HG03064 (cell line): ENCODE measurements around the gene PALD1.
A peak's percentile ranks its signal among the peaks of the same experiment; 100 is the strongest.
"Not testable (repeated sequence)": the region's sequence is repeated elsewhere in the genome, so short reads cannot be mapped to it uniquely, and the experiment has no call there.

Source experiments
- ATAC-seq: cut with Tn5 transposase; IDR thresholded peaks from one replicate; pipeline ENCODE4 v1.9.1; 2021; ENCODE audit warnings: low read depth; ENCODE audit not compliant: unreplicated experiment

Gene PALD1

DNA sequence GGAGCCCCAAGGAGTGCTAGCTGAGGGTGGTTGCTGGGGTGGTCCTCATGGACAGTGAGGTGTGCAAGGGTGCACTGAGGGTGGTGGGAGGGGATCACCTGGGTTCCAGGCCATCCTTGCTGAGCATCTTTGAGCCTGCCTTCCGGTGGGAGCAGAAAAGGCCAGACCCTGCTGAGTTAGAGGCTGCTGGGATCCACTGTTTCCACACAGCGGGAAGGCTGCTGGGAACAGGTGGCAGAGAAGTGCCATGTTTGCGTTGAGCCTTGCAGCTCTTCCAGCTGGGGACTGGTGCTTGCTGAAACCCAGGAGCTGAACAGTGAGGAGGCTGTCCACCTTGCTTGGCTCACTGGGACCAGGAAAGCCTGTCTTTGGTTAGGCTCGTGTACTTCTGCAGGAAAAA lies 89.0 kb downstream of the PALD1 start:
- ATAC-seq = no peak

DNA sequence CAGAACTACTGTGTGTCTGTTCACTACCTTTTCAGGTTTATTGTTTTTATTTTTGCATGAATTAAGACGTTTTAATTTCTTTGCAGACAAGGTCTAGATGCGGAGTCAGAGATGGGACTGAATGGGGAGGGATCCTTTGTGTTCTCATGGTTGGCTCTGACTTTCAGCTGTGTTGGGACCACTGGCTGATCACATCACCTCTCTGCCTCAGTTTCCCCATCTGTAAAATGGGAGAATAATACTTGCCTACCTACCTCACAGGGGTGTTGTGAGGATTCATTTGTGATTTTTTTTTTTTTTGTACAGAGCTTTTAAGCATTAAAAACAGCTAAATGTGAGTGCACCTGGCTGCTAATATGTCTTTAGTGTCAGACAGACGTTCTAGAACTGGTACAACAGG lies 89.5 kb downstream of the PALD1 start:
- ATAC-seq = no peak

DNA sequence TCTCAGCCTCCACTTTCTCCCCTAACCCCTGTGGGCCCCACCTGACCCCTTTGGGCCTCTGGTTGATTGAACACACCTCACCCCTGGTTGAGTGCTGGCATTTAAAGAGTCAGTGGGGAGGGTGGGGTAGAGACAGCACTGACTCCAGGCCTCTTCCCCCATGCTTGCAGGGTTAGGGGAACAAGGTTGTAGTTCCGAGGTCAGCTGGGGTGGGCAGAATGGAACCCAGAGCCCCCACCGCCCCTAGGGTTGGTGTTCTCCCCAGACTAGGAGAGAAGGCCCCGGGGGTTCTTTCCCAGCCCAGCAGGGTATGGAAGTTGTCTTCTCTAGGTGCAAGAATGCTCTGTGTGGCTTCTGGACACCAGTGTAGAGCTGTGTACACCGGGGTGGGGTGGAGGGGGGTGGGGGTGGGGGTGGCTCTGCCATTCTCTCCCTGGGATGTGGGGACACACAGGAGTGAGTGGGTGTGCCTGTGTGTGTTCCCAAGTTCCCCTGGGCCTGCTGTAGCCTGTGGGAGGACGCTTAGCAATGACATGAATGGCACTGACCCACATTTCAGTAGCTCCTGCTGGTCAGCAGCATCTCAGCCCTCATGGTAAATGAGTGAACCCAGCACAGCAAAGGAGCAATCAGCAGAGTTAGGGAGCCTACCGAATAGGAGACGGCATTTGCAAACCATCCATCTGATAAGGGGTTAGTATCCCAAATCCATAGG lies 90.4 kb downstream of the PALD1 start:
- no peak for ATAC-seq

DNA sequence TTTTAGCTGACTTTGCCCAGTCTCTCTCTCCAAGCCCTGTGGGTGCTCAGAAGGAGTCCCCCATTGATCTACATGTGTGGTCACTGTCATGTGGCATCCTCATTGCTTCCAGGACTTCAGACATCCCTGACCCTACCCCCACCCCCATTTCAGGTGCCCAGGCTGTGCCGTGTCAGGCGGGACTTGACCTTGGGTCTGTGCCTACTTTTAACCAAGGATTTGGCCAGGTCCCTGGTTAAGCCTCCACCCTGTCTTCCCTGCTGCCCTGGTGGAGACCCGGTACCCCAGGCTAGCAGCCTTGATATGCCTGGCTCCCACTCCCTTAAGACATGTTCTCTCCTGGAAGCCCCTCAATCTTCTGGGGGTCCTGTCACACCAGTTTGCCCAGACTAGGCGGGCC lies 92.7 kb downstream of the PALD1 start:
- no peak for ATAC-seq

DNA sequence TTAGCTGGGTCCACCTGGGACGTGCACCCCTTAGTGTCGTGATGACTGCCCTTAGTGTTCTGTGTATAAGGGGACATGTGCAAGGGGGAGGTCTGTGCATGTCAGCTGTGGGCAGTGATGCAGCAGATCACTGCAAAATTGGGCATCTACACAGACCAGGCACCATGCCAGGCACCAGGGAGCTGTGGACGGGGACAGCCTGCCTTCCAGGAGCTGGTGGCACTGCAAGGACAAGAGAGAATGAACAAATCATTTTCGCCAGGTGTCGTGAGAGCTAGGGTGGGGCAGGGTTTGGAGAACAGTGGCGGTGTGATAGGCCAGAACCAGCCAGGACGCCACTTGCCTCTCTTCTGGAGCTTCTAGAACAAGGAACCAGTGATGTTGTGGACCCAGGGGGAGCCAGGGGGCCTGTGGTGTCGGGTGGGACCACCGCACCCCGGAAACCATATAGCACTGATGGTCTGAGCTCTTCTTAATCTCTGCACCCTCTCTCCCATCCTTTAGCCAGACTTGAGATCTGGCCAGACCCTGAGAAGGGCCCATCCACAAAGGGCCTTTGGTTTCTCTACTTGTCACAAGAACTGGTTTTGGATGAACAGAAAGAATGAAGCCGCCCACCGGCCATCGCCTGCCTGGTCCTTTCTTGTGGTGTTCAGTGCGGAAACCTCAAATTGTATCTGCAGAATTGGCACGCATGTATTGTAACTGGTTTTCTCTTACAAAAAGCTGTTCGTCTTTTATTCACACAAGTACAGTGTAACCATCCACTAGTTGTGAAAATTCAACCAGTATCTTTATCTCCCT lies 93.3 kb downstream of the PALD1 start:
- ATAC-seq = no peak

DNA sequence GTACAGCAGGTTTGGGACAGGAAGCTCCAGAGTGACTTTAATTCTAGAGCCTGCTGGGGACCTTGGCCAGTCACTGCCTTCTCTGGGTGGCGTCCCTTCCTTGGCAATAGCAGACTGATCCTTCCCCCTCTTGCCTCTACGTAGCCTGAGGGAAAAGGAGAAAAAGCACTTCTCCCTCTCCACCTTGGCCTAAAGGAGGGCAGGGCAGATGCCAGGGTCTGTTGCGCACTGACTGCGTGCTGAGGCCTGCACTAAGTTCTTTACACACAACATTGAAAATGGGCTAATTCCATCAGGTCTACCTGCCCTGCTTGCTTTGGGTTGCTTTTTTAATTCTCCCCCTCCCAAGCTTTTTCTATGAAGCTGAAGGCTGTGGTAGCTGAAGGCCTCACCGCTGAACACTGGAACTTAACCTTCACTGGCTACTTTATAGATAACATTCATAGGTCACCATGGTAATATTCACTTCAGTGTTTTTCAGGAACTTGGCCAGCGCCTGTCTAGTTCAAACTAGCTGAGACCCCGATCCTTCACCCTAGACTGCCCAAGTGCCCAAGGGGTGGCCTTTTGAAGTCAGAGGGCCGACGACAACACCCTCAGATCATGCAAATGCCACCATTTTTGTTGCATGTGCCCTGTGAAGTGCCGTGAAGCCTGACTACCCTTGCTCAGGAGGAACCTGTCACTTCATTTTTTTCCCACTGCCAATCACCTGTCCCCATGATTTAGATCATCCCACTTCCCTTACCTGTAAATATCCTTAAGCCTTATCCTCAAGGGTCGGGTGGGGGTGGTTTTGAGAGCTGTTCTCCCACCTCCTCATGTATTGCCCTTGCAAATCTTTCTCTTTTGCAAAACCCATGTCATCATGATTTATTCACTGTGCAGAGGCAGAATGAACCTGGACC lies 95.3 kb downstream of the PALD1 start:
- ATAC-seq = no peak

DNA sequence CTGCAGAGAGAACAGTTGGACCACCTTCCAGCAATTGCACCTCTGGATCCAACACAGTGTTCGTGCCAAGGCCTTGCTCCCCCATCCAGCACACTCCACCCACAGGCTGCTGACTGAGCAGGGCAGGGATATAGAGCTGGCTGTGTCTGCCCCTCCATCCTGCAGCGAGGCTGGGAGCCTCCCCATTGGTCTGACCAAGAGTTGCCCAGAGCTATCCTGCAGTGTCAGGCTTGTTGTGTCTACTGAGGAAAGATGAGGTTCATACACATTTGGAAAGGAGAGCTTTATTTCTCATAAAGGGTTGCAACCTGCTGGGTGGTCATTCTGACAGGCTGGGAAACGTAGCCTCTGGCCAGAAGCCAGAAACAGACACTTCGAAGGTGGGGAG lies 96.9 kb downstream of the PALD1 start:
- no peak for ATAC-seq

DNA sequence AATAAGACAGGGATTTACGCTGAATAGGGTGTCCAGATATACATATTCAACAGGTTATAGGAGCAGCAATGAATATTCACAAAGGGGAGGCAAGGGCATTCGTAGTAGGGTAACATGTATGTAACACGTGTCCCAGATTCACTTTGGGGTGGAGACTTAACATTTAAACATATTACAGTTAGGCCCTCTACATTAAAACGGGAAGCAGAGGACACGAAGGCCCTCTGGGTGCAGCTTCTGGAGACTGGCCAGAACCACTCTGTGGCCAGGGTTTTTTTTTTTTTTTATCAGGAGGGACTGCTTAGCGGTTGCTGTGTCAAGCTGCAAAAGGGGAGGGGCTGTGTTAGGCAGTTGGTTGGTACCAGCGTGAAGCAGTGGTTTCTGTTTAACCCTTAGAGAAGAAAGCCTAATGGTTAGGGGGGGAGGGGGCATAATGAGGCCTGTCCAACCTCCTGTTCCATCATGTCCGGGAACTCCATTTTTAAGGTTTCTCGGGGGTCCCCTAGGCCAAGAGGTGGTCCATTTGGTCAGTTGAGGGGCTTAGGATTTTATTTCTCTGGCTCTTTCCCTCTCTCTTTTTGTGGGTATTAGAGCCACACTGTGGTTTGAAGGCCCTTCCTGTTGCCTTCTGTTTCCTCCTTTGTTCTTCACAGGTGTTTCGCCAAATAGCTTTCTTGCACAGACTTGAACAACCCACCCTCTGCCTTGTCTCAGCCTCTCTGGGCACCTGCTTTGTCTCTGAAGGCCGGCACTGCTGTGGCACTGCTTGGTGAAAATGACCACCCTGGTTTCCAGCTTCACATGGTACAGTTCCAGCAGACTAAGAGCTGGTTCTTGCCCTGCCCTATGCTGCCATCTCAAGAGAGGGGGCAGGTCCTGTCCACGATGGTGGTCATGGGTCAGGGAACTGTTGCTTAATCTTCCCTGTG lies 97.6 kb downstream of the PALD1 start:
- peak; percentile 50 for ATAC-seq

DNA sequence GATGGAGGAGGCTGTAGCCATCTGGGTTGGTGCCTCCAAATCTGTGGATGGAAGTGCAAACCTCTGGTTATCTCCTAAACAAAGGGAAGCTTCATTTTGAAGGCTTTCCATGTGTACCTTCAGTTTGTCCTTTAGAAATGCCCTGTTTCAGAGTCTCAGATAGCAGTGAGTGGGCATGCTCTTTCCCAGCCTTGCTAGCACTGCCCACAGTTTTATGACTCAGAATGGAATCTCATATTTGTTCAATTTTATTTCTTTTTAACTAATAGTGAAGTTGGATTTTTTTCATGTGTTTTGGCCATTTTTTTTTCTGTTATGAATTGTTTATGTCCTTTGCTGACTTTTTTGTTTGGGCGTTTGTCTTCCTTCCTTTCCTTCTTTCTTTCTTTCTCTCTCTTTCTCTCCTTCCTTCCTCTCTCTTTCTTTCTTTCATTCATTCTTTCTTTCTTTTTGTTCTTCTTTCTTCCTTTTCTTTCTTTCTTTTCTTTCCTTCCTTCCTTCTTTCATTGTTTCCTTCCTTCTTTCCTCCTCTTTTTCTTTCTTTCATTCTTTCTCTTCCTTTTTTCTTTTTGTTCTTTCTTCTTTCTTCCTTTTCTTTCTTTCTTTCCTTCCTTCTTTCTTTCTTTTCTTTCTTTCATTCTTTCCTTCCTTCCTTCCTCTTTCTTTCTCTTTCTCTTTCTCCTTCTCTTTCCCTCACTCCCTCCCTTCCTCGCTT lies 98.4 kb downstream of the PALD1 start:
- no peak for ATAC-seq

DNA sequence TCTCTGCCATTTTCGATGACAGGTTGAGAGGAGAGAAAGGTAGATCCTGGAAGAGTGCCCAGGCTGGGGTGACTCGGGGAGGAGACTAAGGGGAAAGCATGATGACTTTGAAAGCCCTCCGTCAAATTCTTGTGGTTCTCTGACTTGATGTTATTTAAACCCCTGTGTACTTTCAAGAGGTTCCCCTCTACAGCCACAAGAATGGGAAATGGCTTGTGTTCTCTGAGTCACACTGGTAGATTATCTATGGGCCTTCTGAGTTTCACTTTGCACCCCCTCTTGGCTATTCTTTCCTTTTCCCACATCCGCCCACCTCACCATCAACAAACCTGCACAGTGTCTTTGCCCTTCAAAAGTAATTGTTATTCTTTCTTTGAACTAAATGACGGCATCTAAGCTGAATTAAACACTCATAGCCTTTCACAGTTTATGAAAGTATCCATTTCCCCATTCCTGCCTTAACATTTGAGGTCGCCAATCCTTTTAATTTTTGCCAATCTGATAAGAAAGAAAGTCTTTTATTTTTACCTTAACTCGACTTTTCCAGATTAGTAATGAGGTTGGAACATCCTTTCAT lies 99.9 kb downstream of the PALD1 start:
- peak; percentile 50 for ATAC-seq

DNA sequence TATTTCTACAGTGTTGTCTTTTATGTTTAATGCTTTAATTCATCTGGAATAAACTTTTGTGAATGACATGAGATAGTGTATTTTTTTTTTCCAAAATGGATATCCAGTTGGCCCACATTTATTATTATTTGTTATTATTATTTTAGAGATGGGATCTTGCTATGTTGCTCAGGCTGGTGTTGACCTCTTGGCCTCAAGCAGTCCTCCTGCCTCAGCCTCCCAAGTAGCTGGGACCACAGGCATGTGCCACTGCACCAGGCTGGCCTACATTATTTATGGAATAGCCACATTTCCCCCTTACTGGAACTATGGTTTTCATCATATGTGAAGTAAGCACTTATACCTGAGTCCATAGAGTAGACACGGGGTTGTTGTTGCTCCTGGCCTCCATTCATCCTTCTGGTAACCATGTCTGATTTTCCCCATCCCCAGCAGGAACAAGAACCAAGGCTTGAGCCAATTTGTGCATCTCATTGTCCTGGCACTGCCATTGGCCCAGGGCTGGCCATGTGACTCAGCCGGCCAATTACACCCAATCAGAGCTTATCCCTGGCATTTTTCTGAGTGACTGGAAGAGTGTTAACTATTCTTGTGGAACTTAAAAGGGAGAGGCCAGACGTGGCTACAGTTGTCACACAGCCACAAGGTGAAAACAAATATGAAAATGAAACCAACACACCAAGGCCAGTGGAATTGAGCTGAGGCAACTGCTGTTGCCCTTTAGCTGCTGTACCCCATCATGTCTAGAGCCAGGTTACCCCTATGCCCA lies 100.9 kb downstream of the PALD1 start:
- ATAC-seq = no peak

DNA sequence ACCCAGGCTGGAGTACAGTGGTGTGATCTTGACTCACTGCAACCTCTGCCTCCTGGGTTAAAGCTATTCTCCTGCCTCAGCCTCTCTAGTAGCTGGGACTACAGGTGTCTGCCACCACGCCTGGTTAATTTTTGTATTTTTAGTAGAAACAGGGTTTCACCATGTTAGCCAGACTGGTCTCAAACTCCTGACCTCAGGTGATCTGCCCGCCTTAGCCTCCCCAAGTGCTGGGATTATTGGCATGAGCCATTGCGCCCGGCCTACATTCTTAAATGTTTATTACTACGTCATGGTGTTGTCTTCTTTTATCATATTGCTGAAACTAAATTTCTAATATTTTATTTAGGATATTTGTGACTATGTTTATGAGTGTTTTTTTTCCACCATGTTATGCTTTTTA lies 102.6 kb downstream of the PALD1 start:
- ATAC-seq = not testable (repeated sequence)

DNA sequence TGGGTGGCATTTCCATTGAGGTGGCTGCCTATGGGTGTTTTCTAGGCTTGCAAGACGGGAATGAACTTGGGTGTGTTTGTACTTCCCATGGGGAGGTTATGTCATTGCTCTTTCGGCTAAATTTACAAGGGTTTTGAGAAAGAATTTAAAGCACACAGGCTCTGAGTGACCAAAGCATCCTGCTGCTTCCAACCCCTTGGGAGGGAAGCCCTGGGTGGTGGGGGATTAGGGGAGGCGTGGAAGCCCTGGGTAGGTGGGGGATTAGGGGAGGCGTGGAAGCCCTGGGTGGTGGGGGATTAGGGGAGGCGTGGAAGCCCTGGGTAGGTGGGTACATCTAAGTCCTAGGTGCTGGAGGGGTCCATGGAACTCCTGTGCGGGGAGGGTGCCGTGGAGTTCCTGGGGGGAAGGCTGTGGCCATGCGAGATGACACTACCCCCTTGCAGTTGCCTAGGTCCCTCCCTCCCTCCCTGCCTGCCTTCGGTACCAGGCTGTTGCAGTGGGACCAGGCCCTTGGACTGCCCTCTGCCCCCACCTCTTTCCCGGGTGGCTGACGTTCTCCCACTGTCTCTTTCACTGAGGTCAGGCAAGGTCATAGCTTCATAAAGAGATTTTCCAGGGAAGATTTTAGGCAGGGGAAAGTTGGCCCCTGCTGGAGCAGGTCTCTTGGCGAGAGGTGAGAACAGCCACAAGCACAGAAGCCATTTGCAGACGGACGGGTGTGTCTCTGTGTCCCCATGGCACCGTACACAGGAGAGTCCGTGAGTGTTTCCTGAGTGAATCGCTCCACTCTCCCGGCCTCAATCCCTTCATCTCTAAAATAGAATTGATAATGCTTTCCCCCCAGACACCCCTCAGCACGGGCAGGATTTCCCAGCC lies 104.5 kb downstream of the PALD1 start:
- ATAC-seq = no peak

DNA sequence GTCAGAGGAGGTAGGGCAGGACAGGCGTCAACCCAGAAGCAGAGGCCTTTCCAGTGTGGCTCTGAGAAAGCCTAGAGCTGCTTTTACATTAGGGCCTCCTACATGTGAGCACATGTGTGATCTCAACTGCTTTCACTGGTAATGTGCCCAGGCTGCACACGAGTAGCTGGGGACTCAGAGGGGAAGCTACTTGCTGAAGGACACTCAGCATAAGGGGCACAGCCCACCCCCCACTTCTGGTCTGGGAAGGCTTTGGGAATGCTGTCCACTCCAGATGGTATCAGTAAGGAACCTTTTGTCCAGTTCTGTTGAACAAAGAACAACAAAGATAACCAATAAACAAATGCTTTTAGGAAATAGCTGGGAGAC lies 105.1 kb downstream of the PALD1 start:
- ATAC-seq = no peak

DNA sequence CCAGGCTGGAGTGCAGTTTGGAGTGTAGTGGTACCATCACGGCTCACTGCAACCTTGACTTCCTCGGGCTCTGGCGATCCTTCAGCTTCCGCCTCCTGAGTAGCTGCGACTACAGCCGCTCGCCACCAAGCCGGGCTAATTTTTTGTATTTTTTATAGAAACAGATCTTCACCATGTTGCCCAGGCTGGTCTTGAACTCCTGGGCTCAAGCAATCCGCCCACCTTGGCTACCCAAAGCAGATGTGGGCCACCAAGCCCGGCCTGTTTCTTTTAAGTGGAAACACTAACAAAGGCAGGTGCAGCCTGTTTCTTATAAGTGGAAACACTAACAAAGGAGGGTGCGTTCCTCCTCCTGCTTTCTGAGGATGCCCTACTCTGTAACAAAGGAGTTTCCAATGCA lies 105.8 kb downstream of the PALD1 start:
- ATAC-seq = no peak

DNA sequence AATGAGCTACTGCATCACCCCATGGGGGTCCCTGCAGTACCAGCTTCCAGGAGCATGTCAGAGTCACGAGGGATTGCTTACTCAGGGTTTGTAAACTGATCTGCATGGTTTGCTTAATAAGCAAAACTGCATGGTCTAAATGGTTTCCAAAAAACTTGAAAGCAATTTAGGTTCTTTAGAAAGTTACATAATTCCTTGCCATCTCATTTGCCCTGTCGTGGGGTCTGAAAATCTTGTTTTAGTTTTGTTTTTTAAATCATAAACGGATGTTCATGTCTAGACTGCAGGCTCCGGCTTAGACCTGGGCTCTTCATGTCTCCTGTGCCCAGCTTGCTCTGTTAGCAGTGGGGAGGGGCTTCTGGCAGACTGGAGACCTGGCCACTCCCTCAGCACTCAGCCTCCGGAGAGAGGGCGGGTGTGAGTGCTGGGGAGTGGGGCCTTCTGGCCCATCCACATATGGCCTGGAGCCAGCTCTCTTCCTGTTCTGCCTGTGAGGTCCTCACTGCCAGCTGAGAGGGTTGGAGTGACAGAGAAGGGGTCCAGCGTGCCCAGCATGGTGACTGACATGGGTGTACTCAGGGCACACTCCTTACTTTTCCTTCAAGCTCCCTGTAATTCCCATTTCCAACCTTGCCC lies 106.5 kb downstream of the PALD1 start:
- no peak for ATAC-seq

DNA sequence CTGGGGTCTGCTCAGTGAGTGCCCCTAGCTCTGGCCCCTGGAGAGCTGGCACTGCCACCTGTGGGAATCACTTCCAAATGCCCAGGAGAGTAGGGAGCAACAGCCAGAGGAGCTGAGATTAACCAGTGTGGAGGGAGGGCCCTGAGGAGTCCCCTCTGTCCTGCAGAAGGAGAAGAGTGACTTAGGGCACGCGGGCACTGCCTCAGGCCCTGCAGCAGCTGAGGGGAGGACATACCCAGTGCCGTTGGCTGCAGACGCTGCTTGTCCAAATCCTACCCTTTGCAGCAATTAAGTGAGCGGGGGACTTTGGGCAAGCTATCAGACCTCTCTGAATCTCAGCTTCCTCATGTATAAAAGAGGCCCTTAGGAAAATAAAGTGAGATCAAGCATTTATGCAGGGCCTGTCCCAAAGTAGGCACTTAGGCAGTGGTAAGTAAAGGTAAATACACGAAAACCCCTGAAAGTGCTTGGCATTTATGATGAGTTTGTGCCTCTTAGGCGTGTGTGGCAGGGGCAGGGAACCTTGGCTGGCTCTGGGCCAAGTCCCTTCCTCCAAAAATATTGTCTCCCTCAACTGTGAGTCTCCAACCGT lies 107.1 kb downstream of the PALD1 start:
- ATAC-seq = no peak
